Hematopoietic multipotent progenitor cell treated with erythropoietin and hydrocortisone succinate and interleukin-3 and kit ligand, for 15 days (in vitro differentiated cells): ENCODE results near the gene MXRA8.

Experiments used
- DNase-seq: peaks from one replicate; pipeline ENCODE4 v3.0.0-alpha.2; 2015; ENCODE audit warnings: low spot score

MXRA8 gene

GRCh38 chr1:1367315-1367714 is 9.0 kb upstream of the MXRA8 start:
- DNase-seq: no peak

- DNase-seq: no peak
These were observed 8.3 kb upstream of the MXRA8 start for GRCh38 chr1:1366699-1367066.

- no peak for DNase-seq
These were observed 7.7 kb upstream of the MXRA8 start for GRCh38 chr1:1365875-1366698.

- DNase-seq: no peak
These were observed 5.9 kb upstream of the MXRA8 start for GRCh38 chr1:1364266-1364665.

GRCh38 chr1:1361982-1362423 is 3.6 kb upstream of the MXRA8 start:
- no peak for DNase-seq

- no peak for DNase-seq
These were observed 3.1 kb upstream of the MXRA8 start for GRCh38 chr1:1361233-1361981.

GRCh38 chr1:1360506-1361169 is 2.3 kb upstream of the MXRA8 start:
- no peak for DNase-seq

- DNase-seq: no peak
These were observed 1.5 kb upstream of the MXRA8 start for GRCh38 chr1:1359664-1360468.

GRCh38 chr1:1359308-1359663 is 931 bp upstream of the MXRA8 start:
- no peak for DNase-seq

GRCh38 chr1:1357871-1358432 is 403 bp downstream of the MXRA8 start:
- DNase-seq: no peak

- no peak for DNase-seq
These were observed 1.5 kb downstream of the MXRA8 start for GRCh38 chr1:1356796-1357401.

- DNase-seq: no peak
These were observed 2.1 kb downstream of the MXRA8 start for GRCh38 chr1:1356166-1356795.

- DNase-seq: no peak
These were observed 2.9 kb downstream of the MXRA8 start for GRCh38 chr1:1355416-1355815.

GRCh38 chr1:1354271-1355247 is 3.8 kb downstream of the MXRA8 start:
- no peak for DNase-seq

GRCh38 chr1:1353389-1354151 is 4.8 kb downstream of the MXRA8 start:
- DNase-seq: no peak

- DNase-seq: no peak
These were observed 5.5 kb downstream of the MXRA8 start for GRCh38 chr1:1352786-1353388.

- DNase-seq: no peak
These were observed 6.6 kb downstream of the MXRA8 start for GRCh38 chr1:1351511-1352427.
